Activated CD4-positive, alpha-beta T cell treated with anti-CD3 and anti-CD28 coated beads, Interleukin-2, amount 10 ng/mL, durations not matched to agents 24 days and 14 days (primary cell): ENCODE data around the gene PTPRN2. TPM values are rescaled to one million over a fixed set of nuclear protein-coding genes. Genes with fewer than 3 reads are reported as not detected.
"Not testable (repeated sequence)": the region's sequence is repeated elsewhere in the genome, so short reads cannot be mapped to it uniquely, and the experiment has no call there.

ENCODE experiments used
- DNase-seq: peaks from one replicate; pipeline ENCODE4 v3.0.0; 2022
- H3K27ac Mint-ChIP-seq: one replicate; pipeline ENCODE4 v1.8.0; 2022; ENCODE audit warnings: mild to moderate bottlenecking, mixed read lengths
- H3K27me3 Mint-ChIP-seq: one replicate; pipeline ENCODE4 v1.8.0; 2022; ENCODE audit warnings: mixed read lengths
- H3K36me3 Mint-ChIP-seq: one replicate; pipeline ENCODE4 v1.8.0; 2022; ENCODE audit warnings: low read depth, mild to moderate bottlenecking, mixed read lengths
- H3K4me1 Mint-ChIP-seq: one replicate; pipeline ENCODE4 v1.8.0; 2021; ENCODE audit warnings: mixed read lengths
- H3K4me3 Mint-ChIP-seq: one replicate; pipeline ENCODE4 v1.8.0; 2022; ENCODE audit warnings: mild to moderate bottlenecking, moderate library complexity, mixed read lengths
- H3K9me3 Mint-ChIP-seq: one replicate; pipeline ENCODE4 v1.8.0; 2021; ENCODE audit warnings: mixed read lengths
- intact Hi-C: fragments of 100-400 bp; cut with micrococcal nuclease; formaldehyde crosslinking; loops from one replicate; pipeline ENCODE4 v1.15.1; 2023
- total RNA-seq: library from RNA; stranded (reverse); gene quantifications from 2 replicates; pipeline ENCODE4 v1.2.3, GENCODE V29; 2022

PTPRN2 gene
- total RNA-seq, 1 donor from 2014 or later, result 0.33 TPM

DNA sequence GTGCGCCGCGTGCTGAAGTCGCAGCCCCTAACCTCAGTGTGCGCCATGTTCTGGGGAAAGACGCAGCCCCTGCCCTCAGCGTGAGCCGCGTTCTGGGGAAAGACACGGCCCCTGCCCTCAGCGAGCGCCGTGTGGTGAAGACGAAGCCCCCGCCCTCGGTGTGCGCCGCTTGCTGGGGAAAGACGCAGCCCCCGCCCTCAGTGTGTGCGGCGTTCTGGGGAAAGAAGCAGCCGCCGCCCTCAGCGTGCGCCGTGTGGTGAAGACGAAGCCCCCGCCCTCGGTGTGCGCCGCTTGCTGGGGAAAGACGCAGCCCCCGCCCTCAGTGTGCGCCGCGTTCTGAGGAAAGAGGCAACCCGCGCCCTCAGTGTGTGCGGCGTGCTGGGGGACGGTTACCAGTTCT is 383.7 kb downstream of the PTPRN2 start:
- H3K4me3 Mint-ChIP-seq, DNase-seq, H3K36me3 Mint-ChIP-seq, intact Hi-C loops, H3K27me3 Mint-ChIP-seq, H3K27ac Mint-ChIP-seq, H3K4me1 Mint-ChIP-seq, H3K9me3 Mint-ChIP-seq: not testable (repeated sequence)

DNA sequence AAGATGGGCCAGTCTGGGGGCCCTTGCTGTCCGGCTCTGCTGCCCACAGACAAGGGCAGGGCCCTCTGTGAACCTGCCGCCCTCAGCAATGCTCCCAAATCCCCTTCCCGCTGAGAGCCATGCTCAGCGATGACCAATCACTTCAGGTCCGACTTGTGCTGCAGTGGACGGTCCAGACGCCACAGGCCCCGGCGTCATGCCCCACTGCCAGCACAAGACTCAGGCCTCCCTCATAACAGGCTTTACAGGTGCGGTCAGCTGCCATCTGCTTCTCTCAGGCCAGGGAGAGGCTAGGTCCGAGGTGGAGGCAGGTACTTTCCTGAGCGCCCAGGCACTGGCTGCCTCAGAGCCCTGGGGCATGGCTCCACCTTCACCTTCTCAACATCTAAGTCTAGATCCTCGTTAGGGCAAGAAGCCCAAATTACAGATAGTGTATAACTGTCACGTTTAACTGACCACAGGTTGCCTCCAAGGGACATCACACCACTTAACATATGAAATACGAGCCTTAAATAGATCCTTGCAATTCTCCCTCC is 393.2 kb downstream of the PTPRN2 start:
- Mint-ChIP-seq H3K27me3 (no peaks in the 10 kb centered on the region), H3K9me3 (peaks cover 23% of the 10 kb centered on the region), H3K4me3 (no peak overlapping the region), H3K4me1 (no peaks in the 10 kb centered on the region), H3K36me3 (peaks cover 2% of the 10 kb centered on the region), H3K27ac (no peak overlapping the region)
- no peak for DNase-seq
- intact Hi-C loops, result no loop called here

DNA sequence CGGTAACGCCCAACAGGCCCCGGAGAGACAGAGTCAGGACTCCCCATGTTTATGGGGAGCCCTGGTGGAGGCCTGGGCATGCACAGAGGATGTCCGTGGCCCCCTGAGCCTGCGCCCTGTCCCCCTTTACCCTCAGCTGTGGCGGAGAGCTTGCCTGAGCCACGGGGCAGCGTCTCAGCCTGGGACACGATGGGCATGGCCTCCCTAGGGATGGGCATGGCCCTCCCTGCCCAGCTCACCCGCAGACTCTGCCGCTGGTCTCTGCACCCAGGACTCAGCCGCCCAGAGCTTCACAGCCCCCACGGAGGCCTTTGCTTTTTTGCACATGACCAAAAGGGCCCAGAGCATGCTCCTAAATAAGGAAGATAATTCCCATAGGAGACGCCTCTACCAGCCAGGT is 394.2 kb downstream of the PTPRN2 start:
- peaks cover 2% of the 10 kb centered on the region for H3K36me3 Mint-ChIP-seq
- no peak for DNase-seq
- H3K27ac Mint-ChIP-seq, result no peak overlapping the region
- H3K27me3 Mint-ChIP-seq, result no peaks in the 10 kb centered on the region
- intact Hi-C loops, result no loop called here
- H3K9me3 Mint-ChIP-seq, result peaks cover 24% of the 10 kb centered on the region
- H3K4me3 Mint-ChIP-seq, result no peak overlapping the region
- no peaks in the 10 kb centered on the region for H3K4me1 Mint-ChIP-seq

DNA sequence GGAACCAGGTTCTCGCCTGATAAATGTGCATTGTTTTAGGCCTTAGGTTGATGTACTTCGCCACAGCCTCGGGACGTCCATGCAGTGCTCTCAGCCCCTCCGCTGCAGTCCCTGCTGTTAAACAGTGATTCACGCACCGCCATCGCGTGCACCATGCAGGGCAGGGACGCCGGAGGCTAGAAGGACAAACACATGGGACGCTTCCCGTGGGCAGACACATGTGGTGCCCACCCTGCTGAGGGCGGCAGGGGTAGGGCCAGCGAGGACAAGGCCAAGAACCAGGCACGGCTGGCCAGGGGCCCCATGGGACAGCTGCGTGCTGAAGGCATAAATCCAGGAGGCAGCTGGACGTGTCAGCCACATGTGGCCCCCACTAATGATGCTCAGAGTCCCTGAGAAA is 394.7 kb downstream of the PTPRN2 start:
- Mint-ChIP-seq H3K4me1 (no peaks in the 10 kb centered on the region), H3K27ac (no peak overlapping the region), H3K4me3 (no peak overlapping the region), H3K27me3 (no peaks in the 10 kb centered on the region), H3K36me3 (peaks cover 2% of the 10 kb centered on the region), H3K9me3 (peaks cover 21% of the 10 kb centered on the region)
- intact Hi-C loops, result no loop called here
- no peak for DNase-seq

DNA sequence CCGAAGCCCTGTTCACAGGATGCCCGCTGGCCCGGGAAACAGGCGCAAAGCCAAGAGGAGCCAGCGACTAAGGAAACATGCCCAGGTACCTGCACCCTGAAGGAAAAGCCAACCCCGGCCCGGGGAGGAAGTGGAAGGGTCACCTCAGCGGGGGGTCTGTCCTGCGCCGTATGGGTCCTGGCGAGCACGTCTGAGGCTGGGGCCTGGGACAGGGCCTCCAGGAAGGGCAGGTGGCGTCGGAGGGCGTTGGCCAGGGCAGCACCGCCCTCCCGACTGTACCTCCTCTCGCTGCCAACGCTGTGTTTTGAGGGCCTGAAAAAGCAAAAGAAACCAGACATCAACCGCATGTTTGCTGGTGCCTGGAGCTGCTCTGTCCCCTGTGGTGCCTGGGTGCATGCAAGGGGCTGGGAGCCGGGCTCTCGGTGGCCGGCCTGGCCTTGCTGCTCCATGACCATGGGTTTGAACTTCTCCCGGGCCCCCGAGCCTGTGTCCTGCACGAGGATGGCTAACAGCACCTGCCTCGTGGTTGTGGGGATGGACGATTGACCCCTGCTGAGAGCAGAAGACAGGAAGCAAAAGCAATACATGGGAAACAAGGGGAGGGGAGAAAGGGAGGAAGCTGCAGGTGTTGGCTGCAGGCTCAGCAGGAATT is 395.3 kb downstream of the PTPRN2 start:
- no peaks in the 10 kb centered on the region for H3K4me1 Mint-ChIP-seq
- DNase-seq, result no peak
- no peak overlapping the region for H3K27ac Mint-ChIP-seq
- peaks cover 2% of the 10 kb centered on the region for H3K36me3 Mint-ChIP-seq
- intact Hi-C loops, result no loop called here
- H3K27me3 Mint-ChIP-seq, result no peaks in the 10 kb centered on the region
- H3K9me3 Mint-ChIP-seq, result peaks cover 18% of the 10 kb centered on the region
- no peak overlapping the region for H3K4me3 Mint-ChIP-seq

DNA sequence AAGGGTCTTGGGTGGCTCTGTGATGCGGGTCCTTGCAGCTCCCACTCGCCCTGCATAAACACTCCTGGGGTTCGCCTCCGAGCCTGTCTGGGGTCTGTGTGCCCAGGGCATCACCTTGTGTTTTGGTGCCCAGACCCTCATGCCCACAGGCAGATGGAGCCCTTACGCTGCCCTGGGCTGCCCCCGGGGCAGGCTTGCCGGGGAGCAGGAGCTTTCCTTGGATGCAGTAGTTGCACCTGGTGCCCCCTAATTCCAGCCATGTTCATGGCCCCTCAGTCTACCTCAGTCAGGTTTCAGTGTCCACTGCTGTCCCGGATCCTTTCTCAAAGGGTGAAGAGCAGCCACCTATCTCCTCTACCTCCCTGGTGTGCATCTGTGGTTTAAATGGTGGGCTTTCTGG is 396.0 kb downstream of the PTPRN2 start:
- Mint-ChIP-seq H3K27me3 (no peaks in the 10 kb centered on the region), H3K9me3 (peaks cover 13% of the 10 kb centered on the region), H3K27ac (no peak overlapping the region), H3K4me1 (no peaks in the 10 kb centered on the region), H3K4me3 (no peak overlapping the region), H3K36me3 (peaks cover 2% of the 10 kb centered on the region)
- DNase-seq, result peak; percentile 33
- intact Hi-C loops, result no loop called here

DNA sequence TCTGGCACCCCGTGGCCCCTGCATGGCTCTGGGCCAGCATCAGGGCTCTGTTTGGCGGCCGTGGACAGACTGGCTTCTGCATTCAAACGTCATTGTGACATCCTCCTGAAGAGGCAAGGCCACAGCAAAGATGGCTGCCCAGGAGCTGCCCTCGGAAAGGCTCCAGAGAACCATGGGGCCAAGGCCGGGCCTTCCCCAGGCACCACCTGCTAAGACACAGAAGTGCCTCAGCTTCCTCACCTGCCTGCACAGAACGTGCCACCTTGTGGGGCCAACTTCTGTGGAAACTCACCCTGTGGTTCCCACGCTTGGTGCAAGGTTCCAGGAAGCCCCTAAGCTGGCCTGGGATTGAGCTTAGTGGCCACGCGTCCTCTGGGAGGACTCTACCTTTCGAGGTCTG is 396.9 kb downstream of the PTPRN2 start:
- no peaks in the 10 kb centered on the region for H3K4me1 Mint-ChIP-seq
- H3K36me3 Mint-ChIP-seq, result peaks cover 2% of the 10 kb centered on the region
- intact Hi-C loops, result no loop called here
- H3K4me3 Mint-ChIP-seq, result no peak overlapping the region
- H3K27ac Mint-ChIP-seq, result no peak overlapping the region
- H3K27me3 Mint-ChIP-seq, result no peaks in the 10 kb centered on the region
- peaks cover 13% of the 10 kb centered on the region for H3K9me3 Mint-ChIP-seq
- peak; percentile 32 for DNase-seq

DNA sequence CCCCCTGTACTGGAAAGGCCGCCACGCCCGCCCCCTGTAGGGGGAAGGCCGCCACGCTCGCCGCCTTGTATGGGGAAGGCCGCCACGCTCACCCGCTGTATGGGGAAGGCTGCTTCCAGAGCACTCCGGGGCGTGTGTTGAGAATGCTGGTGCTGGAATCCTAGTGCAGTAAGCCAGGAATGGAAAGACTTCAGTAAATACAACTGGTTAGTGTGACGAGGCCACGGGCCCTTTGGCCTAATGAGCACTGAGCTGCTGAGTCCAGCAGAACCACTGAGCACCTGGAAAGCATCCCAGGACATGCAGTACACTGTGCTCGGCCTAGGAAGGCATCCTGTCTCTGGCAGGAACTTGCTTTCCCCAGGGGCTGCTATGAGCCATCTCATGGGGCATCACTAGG is 398.9 kb downstream of the PTPRN2 start:
- Mint-ChIP-seq H3K27ac (no peak overlapping the region), H3K9me3 (peaks cover 4% of the 10 kb centered on the region), H3K4me1 (no peaks in the 10 kb centered on the region), H3K27me3 (no peaks in the 10 kb centered on the region), H3K4me3 (no peak overlapping the region), H3K36me3 (peaks cover 2% of the 10 kb centered on the region)
- no peak for DNase-seq
- intact Hi-C loops, result no loop called here

DNA sequence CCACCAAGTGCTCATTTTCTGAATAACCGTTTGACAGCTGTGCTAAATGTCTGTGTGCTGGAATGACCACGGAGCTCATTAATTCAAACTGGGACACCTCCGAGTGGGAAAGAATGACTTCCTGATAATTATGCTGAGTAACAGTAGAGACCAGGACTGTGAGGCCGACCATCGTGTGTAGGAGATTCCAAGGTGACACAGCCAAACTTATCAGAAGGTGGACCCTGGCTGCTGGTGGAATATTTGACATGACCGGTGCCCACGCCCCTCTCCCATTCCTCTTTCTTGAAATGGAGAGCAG is 400.0 kb downstream of the PTPRN2 start:
- no peak for DNase-seq
- H3K27me3 Mint-ChIP-seq, result no peaks in the 10 kb centered on the region
- H3K9me3 Mint-ChIP-seq, result peaks cover 9% of the 10 kb centered on the region
- no peak overlapping the region for H3K27ac Mint-ChIP-seq
- no peaks in the 10 kb centered on the region for H3K4me1 Mint-ChIP-seq
- H3K4me3 Mint-ChIP-seq, result no peak overlapping the region
- peaks cover 2% of the 10 kb centered on the region for H3K36me3 Mint-ChIP-seq
- intact Hi-C loops, result no loop called here

DNA sequence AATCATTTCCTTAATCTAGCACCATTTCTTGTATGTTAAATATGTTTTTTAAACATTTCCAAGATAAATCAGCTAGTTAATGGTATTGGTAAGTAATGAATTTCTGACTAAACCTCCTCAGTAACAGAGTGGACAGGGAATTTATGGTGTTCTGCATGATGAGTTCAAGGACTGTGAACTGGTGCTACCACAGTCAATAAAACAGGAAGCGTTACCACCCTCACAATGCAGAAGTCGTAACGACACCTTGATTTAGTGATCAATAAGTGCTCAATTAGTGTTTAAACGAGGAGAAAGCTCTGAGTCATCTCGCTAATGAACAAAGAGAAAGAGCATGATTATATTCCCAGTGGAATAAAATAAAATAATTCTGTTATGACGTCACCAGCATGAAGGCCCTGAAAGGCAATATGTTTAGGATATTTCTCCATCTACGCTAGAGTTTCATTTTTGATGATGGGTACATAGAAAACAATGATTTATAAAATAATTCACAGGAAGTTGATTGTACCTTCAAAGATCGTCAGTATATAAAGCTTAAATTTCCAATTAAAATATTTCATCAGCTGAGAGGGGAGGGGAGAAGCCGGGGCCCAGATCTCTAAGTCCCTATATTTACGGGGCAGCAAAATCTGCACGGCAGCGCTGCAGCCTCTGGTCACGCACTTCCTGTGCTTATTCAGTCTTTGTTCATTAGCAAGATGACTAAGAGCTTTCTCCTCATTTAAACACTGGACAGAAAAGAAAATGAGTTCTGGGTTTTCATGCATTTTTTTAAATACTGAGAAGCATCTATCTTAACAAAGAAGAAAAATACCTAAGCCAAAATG is 400.5 kb downstream of the PTPRN2 start:
- no peaks in the 10 kb centered on the region for H3K27me3 Mint-ChIP-seq
- H3K27ac Mint-ChIP-seq, result no peak overlapping the region
- H3K4me3 Mint-ChIP-seq, result no peak overlapping the region
- intact Hi-C loops, result no loop called here
- peaks cover 2% of the 10 kb centered on the region for H3K36me3 Mint-ChIP-seq
- no peaks in the 10 kb centered on the region for H3K4me1 Mint-ChIP-seq
- peaks cover 13% of the 10 kb centered on the region for H3K9me3 Mint-ChIP-seq
- DNase-seq, result no peak

DNA sequence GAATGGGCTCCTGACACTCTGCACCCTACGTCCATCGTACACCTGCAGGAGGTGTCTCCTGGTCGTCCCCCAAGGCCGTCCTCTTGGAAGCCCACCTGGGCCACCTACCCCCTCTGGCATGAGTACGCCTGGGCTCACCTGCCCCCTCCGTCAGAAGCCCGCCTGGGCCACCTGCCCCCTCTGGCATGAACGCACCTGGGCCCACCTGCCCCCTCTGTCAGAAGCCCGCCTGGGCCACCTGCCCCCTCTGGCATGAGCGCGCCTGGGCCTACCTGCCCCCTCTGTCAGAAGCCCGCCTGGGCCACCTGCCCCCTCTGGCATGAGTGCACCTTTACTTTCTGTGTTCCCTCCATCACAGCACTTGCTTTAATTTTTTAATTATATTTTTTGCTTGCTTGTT is 401.2 kb downstream of the PTPRN2 start:
- intact Hi-C loops, result no loop called here
- H3K27ac Mint-ChIP-seq, result no peak overlapping the region

DNA sequence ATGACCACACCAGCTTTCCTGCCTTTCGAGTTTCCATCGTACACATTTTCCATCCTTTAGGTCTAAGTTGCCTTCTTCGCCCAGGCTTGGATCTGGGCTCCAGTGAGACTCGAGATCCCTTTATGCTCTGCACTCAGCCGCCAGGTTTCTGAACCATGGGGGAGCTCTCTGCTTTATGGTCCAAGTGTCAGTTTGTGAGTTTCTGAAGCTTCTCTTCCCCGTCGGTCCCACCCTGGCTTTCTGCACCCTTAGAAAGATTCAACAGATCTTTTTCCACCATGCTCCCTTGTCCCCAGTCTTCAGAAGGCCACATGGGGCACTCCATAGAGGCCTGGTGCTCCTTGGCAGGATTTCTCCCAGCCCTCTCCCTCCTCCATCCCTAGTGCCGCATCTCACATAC is 402.0 kb downstream of the PTPRN2 start:
- H3K36me3 Mint-ChIP-seq, result peaks cover 2% of the 10 kb centered on the region
- no peaks in the 10 kb centered on the region for H3K27me3 Mint-ChIP-seq
- H3K4me3 Mint-ChIP-seq, result no peak overlapping the region
- H3K27ac Mint-ChIP-seq, result no peak overlapping the region
- H3K4me1 Mint-ChIP-seq, result no peaks in the 10 kb centered on the region
- intact Hi-C loops, result no loop called here
- DNase-seq, result no peak
- peaks cover 13% of the 10 kb centered on the region for H3K9me3 Mint-ChIP-seq

More for the DNA sequence above, 401.2 kb downstream of the PTPRN2 start:
- DNase-seq, result no peak
- Mint-ChIP-seq H3K4me1 (no peaks in the 10 kb centered on the region), H3K4me3 (no peak overlapping the region), H3K9me3 (peaks cover 13% of the 10 kb centered on the region), H3K27me3 (no peaks in the 10 kb centered on the region), H3K36me3 (peaks cover 2% of the 10 kb centered on the region)

DNA sequence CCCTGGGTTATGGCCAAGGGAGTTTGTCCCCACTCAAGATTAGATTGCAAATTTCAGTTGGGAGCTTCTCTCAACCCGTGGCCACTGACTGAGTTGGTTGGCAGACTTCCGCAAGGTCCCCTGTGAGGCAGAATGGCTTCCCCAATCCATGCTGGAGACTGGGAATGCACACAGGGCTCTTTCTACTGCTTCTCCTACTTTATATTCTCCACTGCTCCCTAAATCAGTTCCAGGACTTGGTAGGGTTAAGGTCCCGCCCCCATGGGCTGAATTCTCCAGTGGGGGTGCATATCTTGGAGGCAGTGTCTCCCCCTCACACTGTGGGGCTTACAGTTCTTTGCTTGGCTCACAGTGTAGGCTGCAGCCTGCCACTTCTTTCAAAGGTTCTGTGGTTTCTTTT is 404.2 kb downstream of the PTPRN2 start:
- Mint-ChIP-seq H3K27ac (no peak overlapping the region), H3K4me3 (no peak overlapping the region), H3K4me1 (no peaks in the 10 kb centered on the region), H3K9me3 (peaks cover 13% of the 10 kb centered on the region), H3K36me3 (no peaks in the 10 kb centered on the region), H3K27me3 (no peaks in the 10 kb centered on the region)
- DNase-seq, result no peak
- intact Hi-C loops, result no loop called here

DNA sequence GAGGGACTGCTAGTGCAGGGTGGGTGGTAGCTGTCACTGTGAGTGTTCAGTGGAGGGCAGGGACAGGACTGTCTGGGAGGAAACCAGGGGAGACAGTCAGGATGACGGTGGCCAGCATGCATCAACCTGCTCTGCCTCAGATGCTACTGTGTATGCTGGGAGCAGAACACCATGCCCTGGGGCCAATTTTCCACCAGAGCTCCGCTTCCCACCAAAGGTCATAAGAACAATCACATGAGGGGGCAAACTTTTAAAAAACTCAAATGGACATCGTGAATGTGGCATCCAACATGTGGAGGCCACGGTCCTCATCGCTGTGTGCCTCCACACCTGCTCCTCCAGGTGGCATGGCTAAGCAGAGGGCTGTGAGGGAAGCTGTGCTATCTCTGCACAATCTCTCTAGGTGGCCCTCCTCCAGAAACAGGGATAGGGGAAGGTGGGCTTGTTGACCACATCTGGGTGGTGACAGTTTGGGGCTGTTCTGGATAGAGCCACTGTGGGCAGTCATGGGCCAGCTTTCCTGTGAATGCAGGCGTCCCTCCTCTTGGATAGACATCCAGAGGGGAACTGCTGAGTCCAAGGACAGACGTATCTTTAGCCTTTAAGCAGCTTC is 411.0 kb downstream of the PTPRN2 start:
- H3K27me3 Mint-ChIP-seq, result no peaks in the 10 kb centered on the region

More for the DNA sequence above, 411.0 kb downstream of the PTPRN2 start:
- Mint-ChIP-seq H3K36me3 (no peaks in the 10 kb centered on the region), H3K4me3 (no peak overlapping the region), H3K9me3 (peaks cover 19% of the 10 kb centered on the region), H3K27ac (no peak overlapping the region), H3K4me1 (no peaks in the 10 kb centered on the region)
- intact Hi-C loops, result no loop called here
- no peak for DNase-seq
